Progenitor cell of endocrine pancreas (in vitro differentiated cells): ENCODE measurements around the gene FOXB2. TPM values are rescaled to one million over a fixed set of nuclear protein-coding genes. Genes with fewer than 3 reads are reported as not detected.

Experiments
- DNase-seq: peaks from one replicate; pipeline ENCODE4 v3.0.0; 2021; ENCODE audit warnings: low spot score; ENCODE audit not compliant: unreplicated experiment
- H3K27ac Mint-ChIP-seq: 2 replicates; pipeline ENCODE4 v1.8.0; 2021; ENCODE audit warnings: mild to moderate bottlenecking, moderate library complexity, mixed read lengths
- H3K27me3 Mint-ChIP-seq: 2 replicates; pipeline ENCODE4 v1.8.0; 2021; ENCODE audit warnings: mixed read lengths
- H3K36me3 Mint-ChIP-seq: 2 replicates; pipeline ENCODE4 v1.8.0; 2022; ENCODE audit warnings: mixed read lengths; ENCODE audit not compliant: insufficient read depth
- H3K4me1 Mint-ChIP-seq: 2 replicates; pipeline ENCODE4 v1.8.0; 2021; ENCODE audit warnings: low read depth, mixed read lengths
- H3K4me3 Mint-ChIP-seq: 2 replicates; pipeline ENCODE4 v1.8.0; 2021; ENCODE audit warnings: low read depth, mild to moderate bottlenecking, moderate library complexity, mixed read lengths
- H3K9me3 Mint-ChIP-seq: 2 replicates; pipeline ENCODE4 v1.8.0; 2021; ENCODE audit warnings: low read depth, mixed read lengths
- CTCF ChIP-seq: fragments of 200-600 bp; sonication (generic); IDR thresholded peaks from one replicate; pipeline ENCODE4 v1.5.0; 2021; ENCODE audit warnings: antibody characterized with exemption, mild to moderate bottlenecking; ENCODE audit not compliant: unreplicated experiment
- total RNA-seq: library from RNA; stranded (reverse); gene quantifications from 2 replicates; pipeline ENCODE4 v1.2.1, GENCODE V29; 2021

FOXB2 gene
- total RNA-seq, 1 donor from 2014 or later = not detected

- no peaks in the 10 kb centered on the region for H3K9me3 Mint-ChIP-seq
- H3K27me3 Mint-ChIP-seq = peaks cover 90% of the 10 kb centered on the region
- DNase-seq = no peak
- no peak for TF ChIP-seq CTCF
- peaks cover 17% of the 10 kb centered on the region for H3K4me1 Mint-ChIP-seq
- H3K36me3 Mint-ChIP-seq = no peaks in the 10 kb centered on the region
- H3K27ac Mint-ChIP-seq = peak overlapping the region; percentile 50
- peak overlapping the region; percentile 16 for H3K4me3 Mint-ChIP-seq
Measured at GRCh38 chr9:77013206-77013931, 6.1 kb upstream of the FOXB2 start.

GRCh38 chr9:77013932-77014596, 5.4 kb upstream of the FOXB2 start:
- Mint-ChIP-seq H3K4me1 (peaks cover 18% of the 10 kb centered on the region), H3K27me3 (peaks cover 93% of the 10 kb centered on the region), H3K9me3 (no peaks in the 10 kb centered on the region), H3K4me3 (peak overlapping the region; percentile 16), H3K27ac (peak overlapping the region; percentile 50), H3K36me3 (no peaks in the 10 kb centered on the region)
- no peak for TF ChIP-seq CTCF
- DNase-seq = no peak

DNA sequence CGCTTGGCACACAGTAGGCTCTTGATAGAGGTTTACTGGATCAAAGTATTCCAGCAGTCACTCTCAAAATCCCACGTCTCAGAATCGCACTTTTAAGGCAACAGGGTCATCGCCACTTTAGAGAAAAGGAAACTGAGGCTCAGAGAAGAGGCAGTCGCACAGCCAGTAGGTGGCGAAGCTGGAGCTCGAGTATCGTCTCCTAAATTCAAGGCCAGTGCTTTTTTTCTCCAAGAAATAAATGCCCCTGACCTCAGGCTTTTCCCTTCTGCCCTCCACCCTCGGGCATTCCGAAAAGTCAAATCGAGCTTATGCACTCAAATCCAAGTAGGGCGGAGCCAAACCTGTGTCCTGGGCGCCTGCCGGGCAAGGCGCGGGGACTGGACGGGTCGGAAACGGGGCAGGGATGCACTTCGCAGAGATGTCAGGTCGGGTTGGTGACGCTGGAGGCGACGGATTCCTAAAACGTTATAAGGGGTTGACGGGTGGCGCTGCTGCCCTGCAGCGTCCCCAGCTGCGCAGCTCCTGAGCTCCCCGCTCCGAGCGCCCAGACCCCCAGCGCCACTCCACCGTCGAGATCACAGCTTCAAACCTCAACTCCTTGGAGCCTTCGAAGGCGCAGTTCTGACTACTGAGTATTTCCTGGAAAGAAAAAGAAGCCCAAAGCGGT, 4.7 kb upstream of the FOXB2 start:
- Mint-ChIP-seq H3K4me1 (peaks cover 20% of the 10 kb centered on the region), H3K9me3 (no peaks in the 10 kb centered on the region), H3K27ac (no peak overlapping the region), H3K36me3 (no peaks in the 10 kb centered on the region), H3K4me3 (no peak overlapping the region), H3K27me3 (peaks cover 98% of the 10 kb centered on the region)
- TF ChIP-seq CTCF = peak; percentile 29
- DNase-seq = no peak

DNA sequence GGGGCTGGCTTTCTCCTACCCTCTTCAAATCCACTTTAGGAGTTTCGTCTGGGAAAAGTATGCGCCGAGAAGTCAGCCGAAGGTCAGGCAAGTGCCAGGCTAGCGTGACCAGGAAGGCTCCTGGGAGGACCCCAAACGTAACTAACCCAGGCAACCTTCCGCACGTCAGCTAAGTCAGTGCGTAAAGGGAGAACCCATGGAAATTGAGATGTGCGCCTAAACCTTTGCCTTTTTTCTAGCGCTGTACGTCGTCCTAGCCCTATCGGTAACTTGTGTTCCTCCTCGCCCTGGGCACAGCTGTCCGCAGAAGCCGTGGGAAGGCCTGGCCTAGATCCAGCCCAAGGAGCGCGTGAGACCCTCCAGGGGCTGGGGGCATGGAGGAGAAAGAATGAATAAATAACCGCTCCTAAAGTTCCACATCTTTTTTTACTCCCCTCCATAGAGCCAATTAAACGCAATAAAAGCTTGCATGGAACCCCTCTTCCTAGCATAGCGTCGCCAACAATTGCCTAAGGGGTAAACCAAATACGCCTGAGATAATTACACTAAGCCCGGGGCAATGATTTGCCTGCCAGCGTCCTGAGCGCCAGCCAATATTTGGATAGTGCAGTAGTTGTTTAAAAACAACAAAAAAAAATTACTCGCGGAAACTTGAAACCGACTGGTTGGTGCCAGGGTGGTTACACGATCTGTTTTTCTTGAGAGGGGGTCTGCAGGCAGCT, 4.0 kb upstream of the FOXB2 start:
- Mint-ChIP-seq H3K27ac (no peak overlapping the region), H3K36me3 (no peaks in the 10 kb centered on the region), H3K27me3 (peaks cover 93% of the 10 kb centered on the region), H3K9me3 (no peaks in the 10 kb centered on the region), H3K4me3 (peak overlapping the region; percentile 53), H3K4me1 (peaks cover 18% of the 10 kb centered on the region)
- no peak for DNase-seq
- no peak for TF ChIP-seq CTCF

DNA sequence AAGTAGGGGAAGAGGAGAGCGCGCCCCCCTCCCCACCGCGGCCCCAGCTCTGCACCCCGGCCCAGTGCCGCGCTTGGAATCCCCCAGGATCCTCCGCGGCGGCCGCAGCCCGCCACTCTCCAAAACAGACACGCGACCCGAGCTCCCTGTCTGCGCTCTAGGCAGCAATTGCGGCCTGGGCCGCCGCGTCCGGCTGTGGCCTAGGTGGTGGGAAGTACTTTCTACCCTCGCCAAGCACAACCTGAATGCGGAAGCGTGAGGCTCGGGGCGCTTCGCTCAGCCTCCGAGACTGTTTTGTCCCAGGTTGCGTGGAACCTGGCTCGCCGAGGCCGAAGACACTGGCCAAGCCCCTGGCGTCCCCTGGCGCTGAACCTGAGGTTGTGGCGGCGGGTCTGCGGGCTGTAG, 3.3 kb upstream of the FOXB2 start:
- DNase-seq = no peak
- no peak overlapping the region for H3K27ac Mint-ChIP-seq
- H3K27me3 Mint-ChIP-seq = peaks cover 92% of the 10 kb centered on the region
- H3K4me3 Mint-ChIP-seq = peak overlapping the region; percentile 53
- no peaks in the 10 kb centered on the region for H3K9me3 Mint-ChIP-seq
- peak; percentile 21 for TF ChIP-seq CTCF
- peaks cover 18% of the 10 kb centered on the region for H3K4me1 Mint-ChIP-seq
- no peaks in the 10 kb centered on the region for H3K36me3 Mint-ChIP-seq
